IPS DF 4.7 (cell line): ENCODE results near the gene CEACAM1.
A peak's percentile ranks its signal among the peaks of the same experiment; 100 is the strongest.
"Not testable (repeated sequence)": the region's sequence is repeated elsewhere in the genome, so short reads cannot be mapped to it uniquely, and the experiment has no call there.

Experiments used
- DNase-seq: peaks from one replicate; pipeline ENCODE4 v3.0.0-alpha.2; 2013; ENCODE audit warnings: low spot score; ENCODE audit errors: extremely low read depth

The CEACAM1 gene

DNA sequence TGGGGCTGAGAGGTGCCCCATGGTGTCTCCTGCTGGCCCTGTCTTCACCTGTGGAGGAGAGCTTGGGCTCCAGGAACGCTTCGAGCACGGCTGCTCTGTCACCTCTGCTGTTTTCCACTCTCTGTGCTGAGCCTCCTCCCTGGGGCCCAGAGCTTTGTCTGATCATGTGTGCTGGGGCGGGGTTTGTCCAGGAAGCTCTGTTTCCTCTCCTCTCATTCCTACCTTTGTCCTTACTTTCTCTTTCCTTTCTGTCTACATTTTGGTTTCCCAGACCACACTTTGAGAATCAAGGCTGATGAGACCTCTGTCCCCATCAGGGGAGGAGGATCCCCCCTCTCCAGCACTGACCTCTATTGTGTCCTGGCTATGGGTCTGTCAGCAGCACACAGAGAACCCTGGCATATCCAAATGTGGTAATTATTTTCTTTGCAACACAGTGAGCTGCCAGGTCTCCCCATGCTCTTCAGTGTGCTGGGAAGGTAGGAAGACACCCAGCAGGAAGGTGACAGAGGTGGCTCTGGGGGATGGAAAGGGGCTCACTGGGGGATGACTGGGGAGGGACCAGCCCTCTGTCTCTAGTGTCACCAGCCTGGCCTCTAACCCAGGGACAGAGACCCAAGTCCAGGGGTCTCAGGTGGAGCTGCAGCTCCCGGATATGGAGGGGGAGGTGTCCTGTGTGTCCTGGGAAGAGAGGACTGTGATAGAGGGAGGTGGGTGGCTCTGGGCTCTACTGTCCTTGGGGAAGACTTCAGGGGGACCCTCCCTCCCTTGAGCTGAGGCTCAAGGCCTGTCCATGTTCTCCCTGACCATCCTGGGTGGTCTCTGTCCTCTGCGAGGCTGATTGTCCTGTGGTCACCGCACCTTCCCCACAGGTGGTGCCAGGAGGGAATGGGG, at the start of gene CEACAM1:
CEACAM1 (minus strand) TSS at position 128 of the 894 bp plus-strand sequence; CDS start at position 21, 107 bp downstream.
- no peak for DNase-seq

DNA sequence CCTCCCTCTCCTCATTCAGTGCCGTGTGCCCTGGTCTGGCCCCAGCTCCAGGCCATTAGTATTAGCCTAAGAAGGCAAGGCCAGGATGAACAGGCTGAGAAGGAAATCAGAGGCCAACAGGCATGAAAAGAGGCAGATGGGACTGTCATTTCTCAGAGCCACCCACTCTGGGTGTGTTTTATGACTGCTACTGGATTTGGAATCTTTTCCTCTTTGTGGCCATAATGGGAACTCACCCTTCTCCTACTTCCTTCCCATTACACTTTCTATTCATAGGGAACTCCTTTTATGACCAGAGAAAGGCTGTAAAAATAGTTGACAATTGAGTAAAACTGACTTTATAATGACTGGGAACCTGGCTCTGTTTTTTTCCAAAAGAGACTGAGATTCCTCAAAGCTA, 48.7 kb upstream of the CEACAM1 start:
- DNase-seq, result no peak

DNA sequence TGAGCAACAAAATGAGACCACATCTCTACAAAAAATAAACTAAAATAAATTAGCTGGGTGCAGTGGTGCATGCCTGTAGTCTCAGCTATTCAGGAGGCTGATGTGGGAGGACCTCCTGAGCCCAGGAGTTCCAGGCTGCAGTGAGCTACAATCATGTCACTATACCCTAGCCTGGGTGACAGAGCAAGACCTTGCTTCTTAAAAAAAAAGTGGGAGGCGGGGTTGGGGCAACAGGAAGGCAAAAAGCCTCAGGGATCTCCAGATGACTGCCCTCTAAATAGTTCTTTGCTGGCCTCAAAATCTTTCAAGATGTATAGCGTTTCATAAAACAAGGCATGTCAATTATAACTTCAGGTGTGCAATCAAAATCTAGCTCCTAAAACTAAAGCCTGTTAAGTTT, 48.0 kb upstream of the CEACAM1 start:
- DNase-seq, result no peak

DNA sequence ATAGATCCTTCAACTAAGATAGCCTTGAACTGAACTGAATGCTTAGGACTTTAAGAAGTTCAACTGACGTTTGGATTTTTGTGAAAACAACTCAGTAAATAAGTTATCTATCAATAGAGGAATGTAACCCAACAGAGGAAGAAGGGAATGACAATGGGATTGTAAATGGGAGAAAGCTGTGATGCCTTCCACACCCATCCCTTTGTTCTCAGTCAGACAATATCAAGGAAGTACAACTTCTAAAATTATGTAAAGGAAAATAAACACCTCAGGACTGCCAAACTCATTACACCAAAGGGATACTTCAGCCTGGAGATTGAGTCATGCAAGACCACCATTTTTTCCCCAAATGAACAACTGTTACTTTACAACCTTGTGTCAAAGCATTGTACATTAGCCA, 45.4 kb upstream of the CEACAM1 start:
- DNase-seq, result no peak

DNA sequence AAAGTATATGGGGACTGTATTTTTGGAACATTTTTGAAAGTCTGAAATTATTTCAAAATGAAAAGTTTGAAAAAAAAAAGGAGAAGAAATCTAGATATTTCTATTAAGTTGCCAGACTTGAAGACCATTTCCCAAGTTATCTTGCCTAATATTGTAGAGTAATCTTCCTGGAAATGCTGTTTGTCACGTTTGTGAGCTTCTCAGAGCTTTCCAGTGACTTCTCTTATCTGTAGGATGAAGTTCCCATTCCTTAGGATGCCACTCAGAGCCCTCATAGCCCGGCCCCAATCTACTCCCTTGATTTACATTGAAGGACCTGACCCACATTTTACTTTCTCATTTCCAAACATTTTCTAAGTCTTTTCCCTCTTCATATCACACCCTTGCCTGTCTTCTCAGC, 42.8 kb upstream of the CEACAM1 start:
- DNase-seq, result no peak

DNA sequence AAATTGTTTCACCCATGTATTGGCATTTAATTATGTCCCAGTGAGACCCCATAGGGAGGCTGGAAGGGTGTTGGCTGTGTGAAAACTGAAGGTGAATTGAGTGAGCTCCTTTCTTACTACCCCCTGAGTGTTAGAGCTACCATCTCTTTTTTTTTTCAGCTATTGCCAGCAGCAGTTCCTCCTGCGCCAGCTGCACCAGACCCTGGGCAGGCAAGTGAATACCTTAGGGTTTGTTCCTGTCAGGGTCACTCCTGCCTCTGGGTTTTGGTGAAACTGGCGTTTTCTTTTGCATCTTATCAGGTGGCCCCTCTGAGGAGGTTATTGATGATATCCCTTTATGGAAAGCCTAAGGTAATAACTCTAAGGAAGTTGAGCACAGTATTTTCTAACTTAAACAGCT, 40.9 kb upstream of the CEACAM1 start:
- DNase-seq, result no peak

DNA sequence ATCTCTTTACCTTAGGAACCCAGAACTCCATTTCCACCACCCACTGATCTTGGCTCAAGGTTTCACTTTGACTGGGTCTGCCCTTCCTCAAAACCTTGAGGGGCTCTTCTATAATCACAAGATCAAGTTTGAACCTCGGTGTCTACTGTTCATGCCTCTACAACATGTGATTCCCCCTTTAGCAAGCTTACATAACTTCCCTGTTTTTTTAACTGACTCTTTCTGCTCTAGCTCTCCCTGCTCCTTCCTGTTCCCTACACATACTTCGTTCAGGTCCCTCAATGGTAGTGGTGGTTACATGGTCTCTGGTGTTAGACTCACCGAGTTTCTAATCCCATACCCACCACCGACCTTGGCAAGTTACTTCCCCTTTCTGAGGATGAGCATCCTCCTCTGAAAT, 39.7 kb upstream of the CEACAM1 start:
- DNase-seq, result no peak

DNA sequence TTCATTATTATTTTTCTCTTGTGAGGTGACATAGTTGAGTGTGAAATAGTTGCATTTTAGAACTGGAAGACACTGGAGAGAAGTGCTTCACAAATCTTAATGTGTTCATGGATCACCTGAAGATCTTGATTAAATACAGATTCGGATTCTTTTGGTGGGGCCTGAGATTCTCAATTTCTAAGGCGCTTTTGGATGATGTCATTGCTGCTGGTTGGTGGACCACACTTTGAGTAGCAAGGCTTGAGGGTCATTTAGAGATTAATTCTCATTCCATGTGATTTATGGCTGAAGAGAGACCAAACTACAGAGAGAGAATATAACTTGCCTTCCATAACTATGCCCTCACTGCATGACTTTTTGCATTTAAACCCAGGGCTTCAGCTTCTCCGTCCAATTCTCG, 39.3 kb upstream of the CEACAM1 start:
- no peak for DNase-seq

DNA sequence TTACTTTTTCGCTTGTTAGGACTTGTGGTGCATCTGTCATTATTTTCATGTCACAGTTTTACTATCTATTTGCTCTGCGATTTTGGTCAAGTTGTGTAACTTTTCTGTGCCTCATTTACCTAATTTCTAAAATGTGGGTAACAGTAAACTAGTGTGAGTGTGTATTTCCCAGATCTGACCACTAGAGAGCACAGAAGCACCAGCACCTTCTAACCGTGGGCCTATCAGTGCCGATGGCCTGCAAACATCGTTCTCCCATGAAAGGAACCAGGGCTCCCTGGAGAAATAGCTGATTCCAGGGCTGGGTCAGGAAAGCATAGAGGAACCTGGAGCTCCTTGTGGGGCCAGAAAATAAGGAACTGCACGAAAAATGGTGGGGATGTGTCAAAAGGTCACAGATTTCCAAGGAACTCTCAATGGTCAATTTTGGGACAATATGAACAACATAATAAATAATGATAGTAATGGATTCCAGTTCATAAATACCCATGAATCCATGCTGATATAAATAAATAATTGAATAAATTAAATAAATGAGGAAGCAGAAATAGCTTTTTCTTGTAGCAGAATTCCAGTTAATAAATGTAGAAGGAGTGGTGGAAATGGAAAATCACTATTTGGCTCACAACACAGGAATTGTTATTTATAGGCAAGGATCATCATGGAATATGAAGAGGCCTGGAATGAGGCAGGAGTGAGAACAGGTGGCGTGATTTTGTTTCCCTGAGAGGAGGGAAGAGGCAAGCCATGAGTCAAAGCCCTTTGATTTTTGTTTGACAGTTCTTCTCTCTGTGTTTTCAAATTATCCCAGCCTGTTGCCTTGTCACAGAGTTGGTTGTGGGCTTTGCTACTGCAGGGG, 35.3 kb upstream of the CEACAM1 start:
- peak; percentile 41 for DNase-seq

DNA sequence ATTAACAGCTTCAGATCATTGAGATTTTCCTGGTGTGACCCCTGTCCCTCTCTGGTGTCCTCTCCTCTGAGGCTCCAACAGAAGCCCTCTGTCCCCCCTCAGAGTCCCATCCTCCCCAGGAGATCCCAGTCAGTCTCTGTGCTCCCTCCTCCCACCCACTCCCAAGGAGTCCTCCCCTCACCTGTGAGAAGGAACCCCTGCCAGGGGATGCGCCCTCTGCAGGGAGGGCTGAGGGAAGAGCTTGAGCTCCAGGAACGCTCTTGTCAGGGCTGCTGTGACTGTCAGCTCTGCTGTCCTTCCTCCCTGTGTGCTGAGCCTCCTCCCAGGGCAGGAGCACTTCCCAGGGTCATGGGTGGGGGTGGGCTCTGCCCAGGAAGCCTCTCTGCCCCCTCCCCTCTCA, 33.2 kb upstream of the CEACAM1 start:
- no peak for DNase-seq

DNA sequence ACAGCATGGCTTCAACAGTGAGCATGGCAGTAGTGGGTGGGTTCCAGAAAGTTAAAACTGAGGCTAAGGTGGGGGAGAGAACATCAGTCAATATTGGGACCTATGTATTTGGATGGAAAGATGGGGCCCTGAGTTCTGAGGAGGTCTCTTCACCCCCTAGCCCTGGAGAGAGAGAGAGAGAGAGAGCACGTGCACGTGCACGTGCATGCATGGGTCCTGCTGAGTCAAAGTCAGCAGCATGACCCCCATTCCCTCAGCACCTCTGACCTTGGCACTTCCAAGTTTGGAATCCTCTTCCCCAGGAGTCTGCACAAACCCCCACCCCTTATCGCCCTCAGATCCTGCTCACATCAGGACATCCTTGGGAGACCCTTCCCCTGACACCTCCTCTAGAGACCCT, 32.5 kb upstream of the CEACAM1 start:
- no peak for DNase-seq

DNA sequence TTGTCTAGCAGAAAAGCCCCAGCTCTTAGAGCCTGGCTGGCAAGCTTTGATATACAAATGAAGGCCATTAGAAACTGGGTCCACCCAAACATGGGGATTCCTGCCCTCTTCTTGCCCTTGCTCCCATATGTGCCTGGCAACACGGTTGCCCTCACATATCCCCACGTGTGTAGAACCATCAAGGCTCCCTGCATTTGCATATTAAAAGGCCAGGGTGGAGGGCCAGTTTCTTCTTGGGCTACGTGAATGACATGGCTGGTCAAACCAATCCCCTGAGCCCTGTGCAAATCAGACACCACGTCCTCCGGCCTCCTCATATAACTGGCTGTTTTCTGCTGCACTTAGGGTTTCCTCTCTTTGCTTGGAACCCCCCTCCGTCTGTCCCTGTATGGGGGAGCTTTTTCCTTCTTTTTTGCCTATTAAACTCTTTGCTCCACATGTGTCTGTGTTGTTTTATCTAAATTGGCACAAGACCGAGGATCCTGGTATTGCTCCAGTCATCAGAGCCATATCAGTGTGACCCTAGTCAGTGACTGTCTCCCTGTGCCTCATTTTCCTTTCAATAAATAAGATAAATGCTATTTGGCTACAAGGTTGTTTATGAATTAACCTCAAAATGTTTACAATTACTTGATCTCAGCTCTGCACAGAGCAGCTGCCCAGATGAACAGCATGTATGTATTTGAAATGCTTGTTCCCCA, 30.3 kb upstream of the CEACAM1 start:
- no peak for DNase-seq

DNA sequence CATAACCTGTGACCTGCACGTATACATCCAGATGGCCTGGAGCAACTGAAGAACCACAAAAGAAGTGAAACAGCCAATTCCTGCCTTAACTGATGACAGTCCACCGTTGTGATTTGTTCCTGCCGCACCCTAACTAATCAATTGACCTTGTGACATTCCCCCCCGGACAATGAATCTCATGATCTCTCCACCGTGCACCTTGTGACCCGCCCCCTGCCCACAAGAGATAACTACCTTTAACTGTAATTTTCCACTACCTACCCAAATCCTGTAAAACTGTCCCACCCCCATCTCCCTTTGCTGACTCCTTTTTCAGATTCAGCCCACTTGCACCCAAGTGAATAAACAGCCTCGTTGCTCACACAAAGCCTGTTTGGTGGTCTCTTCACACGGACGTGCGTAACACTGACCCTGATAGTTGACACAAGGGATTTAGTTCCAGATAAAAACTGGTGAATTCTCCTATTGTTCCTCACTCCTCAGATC, 29.1 kb upstream of the CEACAM1 start:
- DNase-seq, result not testable (repeated sequence)

DNA sequence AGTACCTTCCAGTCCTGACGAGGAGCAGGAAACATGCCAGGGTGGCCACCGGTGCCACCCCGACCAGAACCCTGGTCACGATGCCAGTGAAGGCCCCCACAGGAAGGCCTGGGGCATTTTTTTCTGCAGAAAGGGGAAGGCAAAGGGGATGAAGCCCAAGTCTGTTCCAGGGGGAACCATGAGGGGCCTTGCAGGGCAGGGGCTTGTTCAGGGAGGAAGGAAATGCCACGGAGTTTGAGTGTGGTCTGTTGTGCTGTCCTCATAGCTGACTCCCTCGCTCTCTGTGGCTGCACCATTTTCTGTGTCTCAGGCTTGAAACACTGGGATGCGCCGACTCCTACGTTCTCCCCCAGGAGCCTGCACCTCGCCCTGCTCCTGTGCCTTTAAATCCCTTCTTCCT, 27.5 kb upstream of the CEACAM1 start:
- no peak for DNase-seq

DNA sequence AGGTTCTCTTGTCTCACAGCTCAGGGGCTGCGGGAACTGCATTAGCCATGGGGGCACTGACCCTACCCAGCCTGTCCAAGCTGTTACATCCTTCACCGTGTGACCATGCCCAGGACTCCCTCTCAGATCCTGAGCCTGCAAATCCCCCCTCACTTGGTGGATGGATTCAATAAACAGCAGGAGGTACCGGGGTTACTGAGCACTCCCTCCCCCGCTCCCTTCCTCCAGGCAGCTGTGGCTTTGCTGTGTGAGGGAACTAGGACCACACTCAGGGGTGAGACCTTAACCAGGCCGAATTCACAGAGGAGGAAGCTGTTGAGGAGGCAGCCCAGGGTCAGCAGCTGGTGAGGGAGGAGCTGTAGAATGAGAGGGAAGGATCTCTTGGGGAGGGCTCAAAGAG, 27.0 kb upstream of the CEACAM1 start:
- DNase-seq, result no peak

DNA sequence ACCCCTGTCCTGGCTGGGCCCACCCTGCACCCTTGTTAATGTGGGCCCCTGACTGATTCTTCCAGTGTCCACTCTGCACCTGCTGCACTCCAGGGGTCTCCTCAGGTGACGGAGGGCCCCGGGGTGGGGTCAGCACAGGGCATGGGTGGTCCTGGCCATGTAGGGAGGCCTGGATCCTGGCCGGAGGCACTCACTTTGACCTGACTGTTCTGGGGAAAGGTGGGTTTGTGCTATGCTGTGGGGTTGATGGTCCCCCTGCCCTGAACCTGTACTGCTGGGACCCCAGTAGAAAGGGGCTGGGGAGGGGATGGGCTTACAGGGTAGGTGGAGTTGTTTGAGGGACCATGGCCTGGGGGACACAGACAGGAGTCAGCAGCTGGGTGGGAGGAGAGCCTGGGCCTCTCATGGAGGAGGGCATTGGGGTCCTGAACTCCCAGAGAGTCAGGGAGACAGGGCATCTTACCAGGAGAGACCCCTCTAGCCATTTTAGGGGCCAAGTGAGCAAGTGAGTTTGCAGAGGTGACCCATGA, 25.8 kb upstream of the CEACAM1 start:
- DNase-seq, result no peak

DNA sequence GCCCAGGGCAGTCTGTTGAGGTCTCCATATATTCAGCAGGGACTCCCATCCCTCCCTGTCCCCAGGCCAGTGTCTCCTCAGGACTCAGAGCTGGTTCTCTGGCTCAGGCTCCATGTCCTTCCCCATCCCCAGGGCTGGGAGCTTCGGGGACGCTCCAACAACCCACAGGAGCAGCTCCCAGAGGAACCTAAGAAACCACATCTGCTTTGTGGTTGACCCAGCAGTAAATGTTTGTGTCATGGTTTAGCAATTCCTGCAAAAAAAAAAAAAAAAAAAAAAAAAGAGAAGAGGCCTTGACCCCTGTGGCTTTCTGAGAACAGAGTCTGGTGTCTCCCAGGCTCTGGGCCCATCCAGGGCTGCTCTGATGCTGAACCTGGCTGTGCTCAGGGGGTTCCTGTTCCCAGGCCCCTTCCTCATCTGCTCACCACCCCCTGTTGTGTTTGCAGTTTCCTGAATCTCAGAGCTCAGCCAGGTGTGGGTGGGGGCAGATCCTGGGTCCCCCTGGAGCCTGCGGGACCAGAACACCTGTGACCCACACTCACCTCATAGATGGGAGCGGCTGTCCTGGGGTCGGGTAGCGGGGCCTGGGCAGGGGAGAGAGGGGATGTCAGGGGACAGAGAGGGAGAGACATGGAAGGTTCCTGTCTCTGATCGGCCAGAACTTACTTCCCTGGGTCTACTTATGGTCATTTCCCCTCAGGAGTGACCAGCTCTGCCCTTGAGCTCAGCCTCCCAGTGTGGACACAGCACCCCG, 25.2 kb upstream of the CEACAM1 start:
- DNase-seq, result no peak

DNA sequence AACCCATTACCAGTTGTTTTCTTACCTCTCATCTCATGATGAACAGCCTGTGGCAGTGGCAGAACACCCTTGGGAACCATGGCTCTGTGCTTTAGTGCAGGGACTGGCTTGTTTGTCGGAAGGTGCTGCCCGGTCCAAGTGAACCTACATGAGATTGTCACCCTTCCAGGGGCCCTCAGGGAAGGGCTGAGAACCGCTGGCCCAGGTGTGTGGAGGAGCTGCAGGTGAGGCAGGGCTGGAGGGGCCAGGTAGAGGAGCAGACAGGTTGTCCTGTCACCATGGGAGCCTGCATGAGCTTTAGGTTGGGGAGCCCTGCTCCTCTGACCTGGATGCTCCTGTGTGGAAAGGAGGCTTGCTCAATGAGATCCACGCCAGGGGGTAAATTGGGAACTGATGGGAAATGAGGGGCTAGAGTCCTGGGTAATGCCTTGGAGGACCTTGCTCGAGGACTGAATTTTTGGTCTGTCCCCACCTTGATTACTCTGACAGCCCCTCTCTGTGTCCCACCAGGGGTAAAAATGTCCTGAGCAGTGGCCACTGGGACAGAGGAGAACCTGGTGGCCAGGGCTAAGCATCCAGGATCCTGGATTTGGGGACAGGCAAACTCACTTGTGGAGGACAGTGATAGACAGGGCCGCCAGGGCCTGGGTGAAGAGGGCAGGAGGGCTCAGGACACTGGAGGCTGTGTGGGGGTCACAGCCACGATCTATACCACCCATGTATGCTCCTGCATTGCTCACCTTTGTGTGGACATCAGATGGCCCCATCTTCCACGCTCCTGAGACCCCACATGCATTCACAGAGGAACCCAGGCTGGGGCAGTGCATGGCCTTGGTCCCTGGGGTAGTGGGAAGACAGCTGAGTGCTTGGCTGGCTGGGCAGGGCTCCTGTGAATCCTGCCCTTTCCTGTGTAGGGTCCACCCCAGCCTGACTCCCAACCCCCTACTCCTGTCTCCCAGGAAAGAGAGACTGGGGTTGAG, 24.1 kb upstream of the CEACAM1 start:
- DNase-seq, result no peak

DNA sequence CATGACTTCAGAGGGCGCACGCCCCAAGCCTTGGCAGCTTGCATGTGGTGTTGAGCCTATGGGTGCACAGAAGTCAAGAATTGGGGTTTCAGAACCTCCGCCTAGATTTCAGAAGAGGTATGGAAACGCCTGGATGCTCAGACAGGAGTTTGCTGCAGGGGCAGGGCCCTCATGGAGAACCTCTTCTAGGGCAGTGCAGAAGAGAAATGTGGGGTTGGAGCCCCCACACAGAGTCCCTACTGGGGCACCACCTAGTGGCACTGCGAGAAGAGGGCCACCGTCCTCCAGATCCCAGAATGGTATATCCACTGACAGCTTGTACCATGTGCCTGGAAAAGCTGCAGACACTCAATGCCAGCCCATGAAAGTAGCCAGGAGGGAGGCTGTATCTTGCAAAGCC, 22.2 kb upstream of the CEACAM1 start:
- not testable (repeated sequence) for DNase-seq
